Common myeloid progenitor, CD34-positive (primary cell): ENCODE data around the gene MAGI2.

ENCODE experiments used
- CTCF ChIA-PET: fragments of 350-600 bp; sonication (Branson Sonifier 250); formaldehyde crosslinking; loops from one replicate; lab custom pipeline; 2021; ENCODE audit warnings: antibody characterized with exemption; lab: Charles Lee
- POLR2A ChIA-PET: fragments of 350-600 bp; sonication (Branson Sonifier 250); formaldehyde crosslinking; loops from one replicate; lab custom pipeline; 2021; ENCODE audit warnings: antibody characterized with exemption; lab: Charles Lee
- DNase-seq, 3 donors: peaks; one replicate each; pipeline versions ENCODE4 v3.0.0 to v3.0.0-alpha.2; 2013
- H3K27ac ChIP-seq, 2 experiments: 1 replicate in 1 of 2; 2 replicates in 1 of 2; pipeline ENCODE4 v1.7.0; 2013; ENCODE audit warnings: inconsistent platforms in 2 of 2, low read length in 2 of 2, mild to moderate bottlenecking in 2 of 2, low read depth in 1 of 2, moderate library complexity in 1 of 2; ENCODE audit not compliant: severe bottlenecking in 2 of 2, insufficient read depth in 1 of 2, poor library complexity in 1 of 2
- H3K27me3 ChIP-seq, 5 experiments: replicated peaks in 2 of 5; 1 replicate in 3 of 5; 2 replicates in 2 of 5; pipeline versions ENCODE4 v1.6.1 to v1.7.0; 2013; ENCODE audit warnings: low read length in 4 of 5, mild to moderate bottlenecking in 2 of 5, moderate library complexity in 2 of 5, inconsistent platforms in 1 of 5; ENCODE audit not compliant: insufficient read depth in 5 of 5, control insufficient read depth in 4 of 5
- H3K36me3 ChIP-seq, 4 experiments: 1 replicate in 2 of 4; 2 replicates in 2 of 4; pipeline versions ENCODE4 v1.6.1 to v1.7.0; 2013; ENCODE audit warnings: low read length in 3 of 4, control low read depth in 1 of 4, mild to moderate bottlenecking in 1 of 4; ENCODE audit not compliant: control insufficient read depth in 4 of 4, insufficient read depth in 4 of 4
- H3K4me1 ChIP-seq, 4 experiments: 1 replicate in 3 of 4; 2 replicates in 1 of 4; pipeline versions ENCODE4 v1.6.1 to v1.7.1; 2013; ENCODE audit warnings: low read length in 3 of 4, mild to moderate bottlenecking in 3 of 4, control low read depth in 1 of 4, inconsistent platforms in 1 of 4, moderate library complexity in 1 of 4; ENCODE audit not compliant: control insufficient read depth in 4 of 4, insufficient read depth in 4 of 4; ENCODE audit errors: control extremely low read depth in 1 of 4
- H3K4me3 ChIP-seq, 7 experiments: 1 replicate in 4 of 7; 2 replicates in 3 of 7; pipeline versions ENCODE4 v1.5.1 to v1.7.0; 2013; ENCODE audit warnings: mild to moderate bottlenecking in 7 of 7, low read length in 6 of 7, moderate library complexity in 6 of 7, inconsistent platforms in 2 of 7, low read depth in 2 of 7, control low read depth in 1 of 7; ENCODE audit not compliant: insufficient read depth in 4 of 7, control insufficient read depth in 1 of 7; ENCODE audit errors: extremely low read depth in 1 of 7
- H3K9me3 ChIP-seq, 5 experiments: 1 replicate in 4 of 5; 2 replicates in 1 of 5; pipeline versions ENCODE4 v1.6.1 to v1.7.1; 2013; ENCODE audit warnings: low read length in 4 of 5, mild to moderate bottlenecking in 2 of 5, inconsistent platforms in 1 of 5, low read depth in 1 of 5, moderate library complexity in 1 of 5; ENCODE audit not compliant: control insufficient read depth in 4 of 5, insufficient read depth in 2 of 5; ENCODE audit errors: control extremely low read depth in 1 of 5
- WGBS: methylation state at CpG from one replicate; pipeline ENCODE4 v1.1.5; 2013; ENCODE audit not compliant: insufficient coverage; 5-methylcytosine and 5-hydroxymethylcytosine counted together

Gene MAGI2

GRCh38 chr7:78396210-78396609, 1057.3 kb downstream of the MAGI2 start:
- Histone ChIP-seq H3K9me3 (no peaks in the 10 kb centered on the region), H3K4me1 (no peaks in the 10 kb centered on the region), H3K4me3 (no peak overlapping the region), H3K27ac (no peak overlapping the region), H3K27me3 (no peaks in the 10 kb centered on the region), H3K36me3 (no peaks in the 10 kb centered on the region)
- no peak for DNase-seq
- POLR2A ChIA-PET, result no interaction called here
- WGBS, result 80% methylated on average over 2 of the region's 3 CpGs
- CTCF ChIA-PET, result no interaction called here

GRCh38 chr7:78395298-78396036, 1058.0 kb downstream of the MAGI2 start:
- no peak overlapping the region for H3K4me3 ChIP-seq
- H3K4me1 ChIP-seq, result no peaks in the 10 kb centered on the region
- no peaks in the 10 kb centered on the region for H3K9me3 ChIP-seq
- WGBS, result no CpG with 5 or more reads among the region's 2 CpGs
- POLR2A ChIA-PET, result no interaction called here
- CTCF ChIA-PET, result no interaction called here
- no peak for DNase-seq
- H3K27me3 ChIP-seq, result no peaks in the 10 kb centered on the region
- no peak overlapping the region for H3K27ac ChIP-seq
- no peaks in the 10 kb centered on the region for H3K36me3 ChIP-seq

GRCh38 chr7:78389022-78389421, 1064.4 kb downstream of the MAGI2 start:
- Histone ChIP-seq H3K27me3 (no peaks in the 10 kb centered on the region), H3K36me3 (no peaks in the 10 kb centered on the region), H3K9me3 (no peaks in the 10 kb centered on the region), H3K27ac (no peak overlapping the region), H3K4me1 (no peaks in the 10 kb centered on the region), H3K4me3 (no peak overlapping the region)
- ChIA-PET CTCF (no interaction called here), POLR2A (no interaction called here)
- 81% methylated on average over 3 of the region's 4 CpGs for WGBS
- DNase-seq, result no peak

GRCh38 chr7:78386520-78386919, 1066.9 kb downstream of the MAGI2 start:
- Histone ChIP-seq H3K36me3 (no peaks in the 10 kb centered on the region), H3K27me3 (no peaks in the 10 kb centered on the region), H3K4me1 (no peaks in the 10 kb centered on the region), H3K4me3 (no peak overlapping the region), H3K27ac (no peak overlapping the region), H3K9me3 (no peaks in the 10 kb centered on the region)
- no peak for DNase-seq
- CTCF ChIA-PET, result no interaction called here
- POLR2A ChIA-PET, result no interaction called here
- 100% methylated on average over 1 of the region's 2 CpGs for WGBS

GRCh38 chr7:78383096-78383880, 1070.2 kb downstream of the MAGI2 start:
- H3K4me1 ChIP-seq, result no peaks in the 10 kb centered on the region
- H3K36me3 ChIP-seq, result no peaks in the 10 kb centered on the region
- no peak for DNase-seq
- ChIA-PET POLR2A (no interaction called here), CTCF (no interaction called here)
- H3K27ac ChIP-seq, result no peak overlapping the region
- H3K27me3 ChIP-seq, result no peaks in the 10 kb centered on the region
- no peak overlapping the region for H3K4me3 ChIP-seq
- WGBS, result 100% methylated on average over 1 of the region's 4 CpGs
- H3K9me3 ChIP-seq, result no peaks in the 10 kb centered on the region

GRCh38 chr7:78379148-78379547, 1074.3 kb downstream of the MAGI2 start:
- no peaks in the 10 kb centered on the region for H3K36me3 ChIP-seq
- H3K27ac ChIP-seq, result no peak overlapping the region
- no peaks in the 10 kb centered on the region for H3K4me1 ChIP-seq
- CTCF ChIA-PET, result no interaction called here
- H3K9me3 ChIP-seq, result no peaks in the 10 kb centered on the region
- H3K4me3 ChIP-seq, result no peak overlapping the region
- POLR2A ChIA-PET, result no interaction called here
- DNase-seq, result no peak
- no CpG with 5 or more reads among the region's 1 CpG for WGBS
- no peaks in the 10 kb centered on the region for H3K27me3 ChIP-seq

GRCh38 chr7:78377532-78377931, 1075.9 kb downstream of the MAGI2 start:
- peaks cover 0 to 3% (median 0%) of the 10 kb centered on the region in 5 experiments for H3K9me3 ChIP-seq
- no peaks in the 10 kb centered on the region for H3K4me1 ChIP-seq
- no peaks in the 10 kb centered on the region for H3K36me3 ChIP-seq
- ChIA-PET CTCF (no interaction called here), POLR2A (no interaction called here)
- H3K27me3 ChIP-seq, result no peaks in the 10 kb centered on the region
- H3K4me3 ChIP-seq, result no peak overlapping the region
- DNase-seq, result no peak
- H3K27ac ChIP-seq, result no peak overlapping the region
- no CpG with 5 or more reads among the region's 1 CpG for WGBS
